Tibial nerve (tissue), 4 donors: ENCODE results near the gene MAP3K21. TPM values are rescaled to one million over a fixed set of nuclear protein-coding genes. Genes with fewer than 3 reads are reported as not detected.

ENCODE experiments used
- DNase-seq, 2 donors: peaks; one replicate each; pipeline ENCODE4 v3.0.0-alpha.2; 2019; ENCODE audit warnings: low spot score in 2 of 2
- H3K27ac ChIP-seq, 4 donors: fragments of 200-600 bp; sonication (generic) in 3 of 4; one replicate each; pipeline ENCODE4 v1.5.1; 2017 to 2019; ENCODE audit warnings: mild to moderate bottlenecking in 1 of 4
- H3K27me3 ChIP-seq, 2 donors: fragments of 200-600 bp; sonication (generic) in 1 of 2; one replicate each; pipeline versions ENCODE4 v1.5.1 to v1.6.0; 2017 to 2019
- H3K36me3 ChIP-seq, 3 donors: fragments of 200-600 bp; sonication (generic); one replicate each; pipeline ENCODE4 v1.5.1; 2018 to 2019
- H3K4me1 ChIP-seq, 4 donors: fragments of 200-600 bp; sonication (generic) in 3 of 4; one replicate each; pipeline ENCODE4 v1.5.1; 2017 to 2019
- H3K4me3 ChIP-seq, 4 donors: fragments of 200-600 bp; sonication (generic) in 3 of 4; one replicate each; pipeline ENCODE4 v1.5.1; 2017 to 2019; ENCODE audit warnings: mild to moderate bottlenecking in 1 of 4, moderate library complexity in 1 of 4
- H3K9me3 ChIP-seq, 4 donors: fragments of 200-600 bp; sonication (generic) in 3 of 4; one replicate each; pipeline ENCODE4 v1.5.1; 2017 to 2019
- EP300 ChIP-seq, 2 donors: sonication (generic); formaldehyde crosslinking; IDR thresholded peaks; one replicate each; pipeline ENCODE4 v1.6.1; 2017; ENCODE audit warnings: antibody characterized with exemption in 2 of 2, mild to moderate bottlenecking in 1 of 2
- POLR2A ChIP-seq, 2 donors: fragments of 450-650 bp; IDR thresholded peaks; one replicate each; pipeline ENCODE4 v1.6.1; 2017; ENCODE audit warnings: antibody characterized with exemption in 2 of 2, mild to moderate bottlenecking in 2 of 2, moderate library complexity in 2 of 2
- WGBS, 2 donors: methylation state at CpG; one replicate each; pipeline ENCODE4 v1.1.5; 2018; 5-methylcytosine and 5-hydroxymethylcytosine counted together
- total RNA-seq, 4 donors: library from RNA; depleted of rRNA; stranded (reverse); fragments of >200 nt; gene quantifications; one replicate each; pipeline ENCODE4 v1.1.0, GENCODE V29; 2016
- TF ChIP-seq, protein P1 (sequence below), 5 experiments: fragments of 200-600 bp in 3 of 5; fragments of 450-650 bp in 2 of 5; sonication (generic) in 3 of 5; IDR thresholded peaks; one replicate each; pipeline ENCODE4 v1.5.1; 2016 to 2019; ENCODE audit warnings: antibody characterized with exemption in 5 of 5, mild to moderate bottlenecking in 3 of 5, moderate library complexity in 2 of 5

MAP3K21 gene
- total RNA-seq, 4 donors from 2014 or later, result 1.1 to 3.3 (median 1.8) TPM

DNA sequence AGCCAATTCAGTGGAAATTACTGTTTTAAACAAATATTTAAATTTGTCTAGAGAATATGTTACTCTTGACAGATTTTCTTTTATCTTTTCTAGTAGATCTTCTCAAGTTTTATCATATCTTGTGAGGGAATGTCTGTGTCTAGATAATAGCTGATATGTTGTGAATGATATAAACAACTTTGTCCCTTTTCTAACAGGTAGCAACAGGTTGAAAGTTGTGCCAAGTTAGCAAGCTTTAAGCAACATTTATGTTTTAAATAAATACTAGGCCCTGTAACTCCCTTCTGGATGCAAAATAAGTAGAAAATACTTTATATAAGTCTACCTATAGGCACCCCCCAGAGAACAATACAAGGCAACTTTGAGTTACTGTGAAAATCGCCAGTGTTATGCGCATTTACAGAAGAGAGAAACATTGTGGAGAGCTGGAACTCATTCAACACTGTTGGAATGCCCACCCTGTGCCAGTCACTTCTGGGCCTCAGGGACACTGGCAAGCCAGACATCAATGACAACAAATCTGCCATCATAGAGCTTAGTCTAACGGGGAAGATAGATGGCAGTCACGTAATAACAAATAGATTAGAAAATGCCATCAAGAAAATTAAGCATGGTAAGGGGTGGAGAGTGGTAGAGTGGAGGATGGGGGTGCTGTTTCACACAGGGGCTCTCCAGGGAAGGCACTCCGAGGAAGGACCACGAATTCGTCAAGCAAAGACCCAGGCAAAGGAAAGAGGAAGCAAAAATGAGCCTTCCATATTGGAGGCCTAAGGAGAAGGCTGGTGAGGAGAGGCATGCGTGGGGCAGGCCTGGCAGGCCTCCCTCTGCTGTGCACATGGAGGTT is 4.4 kb downstream of the MAP3K21 start:
- Histone ChIP-seq H3K36me3 (no peaks in the 10 kb centered on the region), H3K4me3 (no peak overlapping the region), H3K27me3 (peaks cover 0 to 23% of the 10 kb centered on the region in 2 donors), H3K4me1 (peaks cover 0 to 24% (median 4%) of the 10 kb centered on the region in 4 donors), H3K27ac (no peak overlapping the region), H3K9me3 (no peaks in the 10 kb centered on the region)
- no peak for DNase-seq
- 76 to 81% methylated on average over 8 of the region's 8 CpGs for WGBS, 2 donors
- no peak for TF ChIP-seq POLR2A (IDR thresholded peaks at IDR 0.05)
- TF ChIP-seq EP300 (IDR thresholded peaks at IDR 0.05), result no peak
- TF ChIP-seq, protein P1, sequence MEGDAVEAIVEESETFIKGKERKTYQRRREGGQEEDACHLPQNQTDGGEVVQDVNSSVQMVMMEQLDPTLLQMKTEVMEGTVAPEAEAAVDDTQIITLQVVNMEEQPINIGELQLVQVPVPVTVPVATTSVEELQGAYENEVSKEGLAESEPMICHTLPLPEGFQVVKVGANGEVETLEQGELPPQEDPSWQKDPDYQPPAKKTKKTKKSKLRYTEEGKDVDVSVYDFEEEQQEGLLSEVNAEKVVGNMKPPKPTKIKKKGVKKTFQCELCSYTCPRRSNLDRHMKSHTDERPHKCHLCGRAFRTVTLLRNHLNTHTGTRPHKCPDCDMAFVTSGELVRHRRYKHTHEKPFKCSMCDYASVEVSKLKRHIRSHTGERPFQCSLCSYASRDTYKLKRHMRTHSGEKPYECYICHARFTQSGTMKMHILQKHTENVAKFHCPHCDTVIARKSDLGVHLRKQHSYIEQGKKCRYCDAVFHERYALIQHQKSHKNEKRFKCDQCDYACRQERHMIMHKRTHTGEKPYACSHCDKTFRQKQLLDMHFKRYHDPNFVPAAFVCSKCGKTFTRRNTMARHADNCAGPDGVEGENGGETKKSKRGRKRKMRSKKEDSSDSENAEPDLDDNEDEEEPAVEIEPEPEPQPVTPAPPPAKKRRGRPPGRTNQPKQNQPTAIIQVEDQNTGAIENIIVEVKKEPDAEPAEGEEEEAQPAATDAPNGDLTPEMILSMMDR (IDR thresholded peaks at IDR 0.05), result no peak

DNA sequence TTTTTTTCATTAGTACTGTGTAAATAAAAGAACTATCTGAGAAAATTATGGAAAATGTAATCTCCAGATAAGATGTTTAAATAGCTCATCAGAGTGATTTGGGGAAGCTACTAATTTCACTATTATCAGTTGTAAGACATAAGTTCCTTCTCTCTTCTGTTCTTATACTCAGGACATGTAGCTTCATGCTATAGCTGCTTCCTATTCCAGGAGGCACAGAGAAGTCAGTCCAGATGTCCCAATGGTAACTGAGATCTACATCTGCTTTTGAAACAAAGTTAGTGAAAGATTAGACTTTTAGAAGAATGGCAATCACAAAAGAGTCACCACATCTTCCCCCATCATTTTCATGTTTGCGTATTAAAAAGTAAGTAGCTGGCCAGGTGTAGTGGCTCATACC is 5.6 kb downstream of the MAP3K21 start:
- Histone ChIP-seq H3K9me3 (no peaks in the 10 kb centered on the region), H3K36me3 (no peaks in the 10 kb centered on the region), H3K4me1 (peaks cover 0 to 12% (median 3%) of the 10 kb centered on the region in 4 donors), H3K4me3 (no peak overlapping the region), H3K27ac (no peak overlapping the region), H3K27me3 (peaks cover 0 to 20% of the 10 kb centered on the region in 2 donors)
- WGBS, 2 donors, result 93 to 94% methylated on average over 1 of the region's 1 CpG
- DNase-seq, result no peak
- TF ChIP-seq, protein P1 (IDR thresholded peaks at IDR 0.05), result no peak
- TF ChIP-seq EP300 (IDR thresholded peaks at IDR 0.05), result no peak
- TF ChIP-seq POLR2A (IDR thresholded peaks at IDR 0.05), result no peak

DNA sequence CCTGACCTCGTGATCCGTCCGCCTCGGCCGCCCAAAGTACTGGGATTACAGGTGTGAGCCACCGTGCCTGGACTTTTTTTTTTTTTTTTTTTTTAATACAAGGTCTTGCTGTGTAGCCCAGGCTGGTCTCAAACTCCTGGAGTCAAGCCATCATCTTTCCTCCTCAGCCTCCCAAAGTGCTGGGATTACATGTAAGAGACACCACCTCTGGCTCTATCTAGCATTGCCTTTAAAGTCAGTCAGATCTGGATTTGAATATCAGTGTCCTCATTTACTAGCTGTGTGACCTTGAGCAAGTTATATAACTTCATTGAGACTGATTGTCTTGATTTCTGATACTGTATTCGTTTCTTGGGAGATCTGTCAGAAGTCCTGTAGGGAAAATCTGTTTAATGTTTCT is 6.6 kb downstream of the MAP3K21 start:
- no peak for DNase-seq
- no peak overlapping the region for H3K4me3 ChIP-seq
- TF ChIP-seq, protein P1 (IDR thresholded peaks at IDR 0.05), result no peak
- TF ChIP-seq EP300 (IDR thresholded peaks at IDR 0.05), result no peak
- no peak for TF ChIP-seq POLR2A (IDR thresholded peaks at IDR 0.05)
- WGBS, 2 donors, result 90 to 96% methylated on average over 7 of the region's 7 CpGs
- no peak overlapping the region for H3K27ac ChIP-seq
- peaks cover 0 to 14% of the 10 kb centered on the region in 2 donors for H3K27me3 ChIP-seq
- H3K4me1 ChIP-seq, result peaks cover 0 to 4% (median 0%) of the 10 kb centered on the region in 4 donors
- no peaks in the 10 kb centered on the region for H3K36me3 ChIP-seq
- no peaks in the 10 kb centered on the region for H3K9me3 ChIP-seq

DNA sequence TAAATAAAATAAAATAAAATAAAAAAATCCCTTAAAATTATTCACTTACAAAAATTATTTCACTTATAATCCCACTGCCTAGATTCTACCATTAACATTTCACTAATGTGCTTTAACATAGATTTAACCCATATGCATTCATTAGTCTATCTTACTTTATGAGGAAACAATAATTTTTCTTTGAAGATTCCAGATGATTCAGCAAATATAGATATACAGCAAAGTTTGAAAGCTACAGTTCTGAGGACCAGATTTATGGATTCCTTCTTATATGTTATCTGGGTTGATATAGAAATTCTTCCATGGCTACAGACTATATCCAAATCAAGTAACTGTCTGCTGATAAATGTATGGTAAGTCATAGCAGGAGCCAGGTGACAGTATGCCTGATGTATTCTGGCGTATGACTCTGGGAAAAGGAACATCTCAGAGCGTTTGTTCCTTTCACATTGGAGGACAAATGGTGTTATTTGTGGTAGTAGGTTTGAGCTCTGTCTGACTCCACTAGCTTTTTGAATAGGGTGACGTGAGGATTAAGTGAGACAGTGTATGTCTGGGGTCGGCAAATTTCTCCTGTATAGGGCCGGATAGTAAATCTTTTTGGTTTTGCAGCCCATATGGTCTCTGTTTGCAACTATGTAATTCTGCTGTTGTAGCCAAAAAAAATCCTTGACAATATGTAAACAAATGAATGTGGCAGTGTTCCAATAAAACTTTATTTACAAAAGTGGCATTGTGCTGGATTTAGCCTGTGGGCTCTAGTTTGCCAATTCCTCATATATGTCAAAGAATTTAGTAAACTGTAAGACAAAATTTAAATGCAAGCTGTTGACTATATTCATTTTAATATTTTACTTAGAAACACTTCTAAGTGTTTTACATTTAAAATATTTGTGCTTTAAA is 9.3 kb downstream of the MAP3K21 start:
- no peak for DNase-seq
- Histone ChIP-seq H3K4me3 (no peak overlapping the region), H3K27me3 (no peaks in the 10 kb centered on the region), H3K27ac (no peak overlapping the region), H3K4me1 (no peaks in the 10 kb centered on the region), H3K36me3 (no peaks in the 10 kb centered on the region), H3K9me3 (no peaks in the 10 kb centered on the region)
- WGBS, 2 donors, result 81 to 92% methylated on average over 5 of the region's 5 CpGs
- TF ChIP-seq, protein P1 (IDR thresholded peaks at IDR 0.05), result no peak
- TF ChIP-seq EP300 (IDR thresholded peaks at IDR 0.05), result no peak
- TF ChIP-seq POLR2A (IDR thresholded peaks at IDR 0.05), result no peak
